Measurements from ENCODE around the gene SLC13A3. TPM values are rescaled to one million over a fixed set of nuclear protein-coding genes. Genes with fewer than 3 reads are reported as not detected.

SLC13A3 gene
- total and polyA plus RNA-seq, 12 donors: 0.13 to 1.2 (median 0.58) TPM

DNA sequence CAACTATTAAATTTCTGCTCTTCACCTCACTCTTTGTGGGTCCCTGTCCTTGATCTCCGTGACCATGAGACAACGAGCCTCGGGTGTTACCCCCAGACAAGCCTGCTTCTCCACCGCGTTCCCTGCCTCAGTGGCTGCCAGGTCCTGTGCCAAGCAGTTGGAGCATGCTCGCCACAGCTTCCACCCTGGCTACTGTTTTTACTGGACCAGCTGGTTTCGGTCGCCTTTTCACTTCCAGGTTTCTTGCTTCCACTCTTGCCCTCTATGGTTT is 32.3 kb upstream of the SLC13A3 start:
- Histone ChIP-seq H3K27ac (peak overlapping the region in 1 of 10 donors; percentile 36), H3K27me3 (no peaks in the 10 kb centered on the region), H3K4me1 (peaks cover 5 to 70% (median 45%) of the 10 kb centered on the region in 9 donors), H3K4me3 (peak overlapping the region in 8 of 10 donors; percentile 21 to 43 (median 35)), H3K9me3 (no peaks in the 10 kb centered on the region), H3K36me3 (peaks cover 0 to 27% (median 8%) of the 10 kb centered on the region in 9 donors)
- TF ChIP-seq, protein P1, sequence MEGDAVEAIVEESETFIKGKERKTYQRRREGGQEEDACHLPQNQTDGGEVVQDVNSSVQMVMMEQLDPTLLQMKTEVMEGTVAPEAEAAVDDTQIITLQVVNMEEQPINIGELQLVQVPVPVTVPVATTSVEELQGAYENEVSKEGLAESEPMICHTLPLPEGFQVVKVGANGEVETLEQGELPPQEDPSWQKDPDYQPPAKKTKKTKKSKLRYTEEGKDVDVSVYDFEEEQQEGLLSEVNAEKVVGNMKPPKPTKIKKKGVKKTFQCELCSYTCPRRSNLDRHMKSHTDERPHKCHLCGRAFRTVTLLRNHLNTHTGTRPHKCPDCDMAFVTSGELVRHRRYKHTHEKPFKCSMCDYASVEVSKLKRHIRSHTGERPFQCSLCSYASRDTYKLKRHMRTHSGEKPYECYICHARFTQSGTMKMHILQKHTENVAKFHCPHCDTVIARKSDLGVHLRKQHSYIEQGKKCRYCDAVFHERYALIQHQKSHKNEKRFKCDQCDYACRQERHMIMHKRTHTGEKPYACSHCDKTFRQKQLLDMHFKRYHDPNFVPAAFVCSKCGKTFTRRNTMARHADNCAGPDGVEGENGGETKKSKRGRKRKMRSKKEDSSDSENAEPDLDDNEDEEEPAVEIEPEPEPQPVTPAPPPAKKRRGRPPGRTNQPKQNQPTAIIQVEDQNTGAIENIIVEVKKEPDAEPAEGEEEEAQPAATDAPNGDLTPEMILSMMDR (IDR thresholded peaks at IDR 0.05): no peak
- intact Hi-C loops (cut with DNase I): loop anchor here in 6 of 10 donors (5.0 to 10.0 kb wide), 6 partner anchors 116 to 549 kb away; no protein-coding TSS in a partner anchor
- 38 to 43% methylated on average over 8 of the region's 8 CpGs for WGBS, 2 donors
- DNase-seq: no peak
- ATAC-seq: peak in 6 of 8 donors; percentile 6 to 34 (median 27)

DNA sequence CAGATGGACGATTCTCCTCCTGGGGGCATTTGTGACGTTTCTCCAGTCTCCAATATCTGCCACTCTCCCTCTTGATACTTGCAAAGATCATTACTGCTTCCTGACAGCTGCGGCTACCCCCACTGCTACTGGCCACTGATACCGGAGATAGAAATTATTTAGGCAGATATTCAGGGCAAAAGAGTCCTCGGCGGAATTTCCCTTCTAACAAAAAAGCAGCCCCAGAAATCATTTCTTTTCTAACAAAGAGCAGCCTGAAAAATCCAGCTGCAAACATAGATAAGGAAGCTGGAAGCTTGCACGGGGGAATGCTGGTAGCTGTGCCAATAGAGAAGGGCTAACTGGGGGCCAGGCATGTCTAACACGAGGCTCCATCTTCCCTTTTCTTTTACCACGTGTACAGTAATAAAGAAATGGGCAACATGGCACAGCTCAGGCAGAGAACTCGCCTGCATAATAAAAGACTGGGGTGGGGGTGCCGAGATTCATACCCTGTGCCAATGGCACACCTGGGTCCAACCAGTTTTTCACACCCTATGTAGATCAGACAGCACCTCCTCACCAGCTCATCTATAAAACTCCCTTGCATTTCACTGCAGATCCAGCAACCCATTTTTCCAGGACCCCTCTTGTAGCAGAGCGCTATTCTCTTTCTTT is 31.9 kb upstream of the SLC13A3 start:
- intact Hi-C loops (cut with DNase I): loop anchor here in 6 of 10 donors (5.0 to 10.0 kb wide), 6 partner anchors 116 to 548 kb away; no protein-coding TSS in a partner anchor
- Histone ChIP-seq H3K9me3 (no peaks in the 10 kb centered on the region), H3K36me3 (peaks cover 0 to 27% (median 8%) of the 10 kb centered on the region in 9 donors), H3K4me3 (peak overlapping the region in 8 of 10 donors; percentile 21 to 43 (median 35)), H3K27ac (peak overlapping the region in 1 of 10 donors; percentile 36), H3K4me1 (peaks cover 5 to 65% (median 40%) of the 10 kb centered on the region in 9 donors), H3K27me3 (no peaks in the 10 kb centered on the region)
- TF ChIP-seq, protein P1 (IDR thresholded peaks at IDR 0.05): no peak
- ATAC-seq (peak in 1 of 8 donors; percentile 30), DNase-seq (no peak)
- 28 to 30% methylated on average over 12 of the region's 12 CpGs for WGBS, 2 donors

GRCh38 chr20:46682063-46682821 is 31.0 kb upstream of the SLC13A3 start:
- H3K4me1 ChIP-seq: peaks cover 2 to 56% (median 31%) of the 10 kb centered on the region in 9 donors
- peaks cover 0 to 27% (median 8%) of the 10 kb centered on the region in 9 donors for H3K36me3 ChIP-seq
- intact Hi-C loops (cut with DNase I): loop anchor here in 6 of 10 donors (5.0 to 10.0 kb wide), 6 partner anchors 115 to 547 kb away; no protein-coding TSS in a partner anchor
- no peaks in the 10 kb centered on the region for H3K9me3 ChIP-seq
- TF ChIP-seq, protein P1 (IDR thresholded peaks at IDR 0.05): no peak
- H3K27me3 ChIP-seq: no peaks in the 10 kb centered on the region
- H3K27ac ChIP-seq: no peak overlapping the region
- H3K4me3 ChIP-seq: no peak overlapping the region
- ATAC-seq (no peak), DNase-seq (no peak)
- WGBS, 2 donors: 83 to 88% methylated on average over 9 of the region's 9 CpGs

All from heart right ventricle (tissue), 16 donors.